ENCODE results near the gene SLMAP.

GRCh38 chr3:57966829-57967228 is 210.7 kb downstream of the SLMAP start:
- TF ChIP-seq PRDM10 (CRISPR knock-in tag; IDR thresholded peaks at IDR 0.05; ENCODE audit: low read depth) (no peak), ZNF543 (CRISPR knock-in tag; IDR thresholded peaks at IDR 0.05) (no peak), ZFP36 (IDR thresholded peaks at IDR 0.05; ENCODE audit: borderline replicate concordance, low read depth, low read length, partially characterized antibody) (no peak), AKNA (CRISPR knock-in tag; IDR thresholded peaks at IDR 0.05; ENCODE audit: borderline replicate concordance) (no peak), ARNT (IDR thresholded peaks at IDR 0.05) (no peak), KLF13 (CRISPR knock-in tag; IDR thresholded peaks at IDR 0.05) (no peak)
